ENCODE results near the gene MYO15B.

Gene MYO15B

GRCh38 chr17:75604034-75604695 is 16.6 kb downstream of the MYO15B start:
- no peak for DNase-seq

GRCh38 chr17:75605790-75606189 is 18.2 kb downstream of the MYO15B start:
- no peak for DNase-seq

- no peak for DNase-seq
Observed at GRCh38 chr17:75607086-75607485, 19.5 kb downstream of the MYO15B start.

GRCh38 chr17:75610103-75610984 is 22.7 kb downstream of the MYO15B start:
- no peak for DNase-seq

GRCh38 chr17:75611851-75612429 is 24.3 kb downstream of the MYO15B start:
- no peak for DNase-seq

- DNase-seq: no peak
Observed at GRCh38 chr17:75612906-75613626, 25.5 kb downstream of the MYO15B start.

- no peak for DNase-seq
Observed at GRCh38 chr17:75614006-75614405, 26.4 kb downstream of the MYO15B start.

- no peak for DNase-seq
Observed at GRCh38 chr17:75614556-75615270, 27.1 kb downstream of the MYO15B start.

GRCh38 chr17:75615301-75615700 is 27.7 kb downstream of the MYO15B start:
- no peak for DNase-seq

GRCh38 chr17:75616521-75617122 is 29.0 kb downstream of the MYO15B start:
- no peak for DNase-seq

GRCh38 chr17:75617218-75617617 is 29.6 kb downstream of the MYO15B start:
- DNase-seq: no peak

- DNase-seq: no peak
Observed at GRCh38 chr17:75617675-75618074, 30.1 kb downstream of the MYO15B start.

GRCh38 chr17:75619506-75620431 is 32.2 kb downstream of the MYO15B start:
- DNase-seq: no peak

- no peak for DNase-seq
Observed at GRCh38 chr17:75621489-75621888, 33.9 kb downstream of the MYO15B start.

GRCh38 chr17:75622076-75622475 is 34.5 kb downstream of the MYO15B start:
- no peak for DNase-seq

- no peak for DNase-seq
Observed at GRCh38 chr17:75622771-75623273, 35.2 kb downstream of the MYO15B start.

GRCh38 chr17:75623386-75623785 is 35.8 kb downstream of the MYO15B start:
- no peak for DNase-seq

- no peak for DNase-seq
Observed at GRCh38 chr17:75624021-75624420, 36.4 kb downstream of the MYO15B start.

GRCh38 chr17:75624714-75625345 is 37.2 kb downstream of the MYO15B start:
- DNase-seq: no peak

GRCh38 chr17:75625813-75626486 is 38.4 kb downstream of the MYO15B start:
- DNase-seq: no peak
